ENCODE measurements around the gene ACTL8.

GRCh38 chr1:17870679-17871078, 115.5 kb downstream of the ACTL8 start:
- TF ChIP-seq, protein P1, sequence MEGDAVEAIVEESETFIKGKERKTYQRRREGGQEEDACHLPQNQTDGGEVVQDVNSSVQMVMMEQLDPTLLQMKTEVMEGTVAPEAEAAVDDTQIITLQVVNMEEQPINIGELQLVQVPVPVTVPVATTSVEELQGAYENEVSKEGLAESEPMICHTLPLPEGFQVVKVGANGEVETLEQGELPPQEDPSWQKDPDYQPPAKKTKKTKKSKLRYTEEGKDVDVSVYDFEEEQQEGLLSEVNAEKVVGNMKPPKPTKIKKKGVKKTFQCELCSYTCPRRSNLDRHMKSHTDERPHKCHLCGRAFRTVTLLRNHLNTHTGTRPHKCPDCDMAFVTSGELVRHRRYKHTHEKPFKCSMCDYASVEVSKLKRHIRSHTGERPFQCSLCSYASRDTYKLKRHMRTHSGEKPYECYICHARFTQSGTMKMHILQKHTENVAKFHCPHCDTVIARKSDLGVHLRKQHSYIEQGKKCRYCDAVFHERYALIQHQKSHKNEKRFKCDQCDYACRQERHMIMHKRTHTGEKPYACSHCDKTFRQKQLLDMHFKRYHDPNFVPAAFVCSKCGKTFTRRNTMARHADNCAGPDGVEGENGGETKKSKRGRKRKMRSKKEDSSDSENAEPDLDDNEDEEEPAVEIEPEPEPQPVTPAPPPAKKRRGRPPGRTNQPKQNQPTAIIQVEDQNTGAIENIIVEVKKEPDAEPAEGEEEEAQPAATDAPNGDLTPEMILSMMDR (IDR thresholded peaks at IDR 0.05 in 4 of 5, conservative IDR thresholded peaks at IDR 0.05 in 1 of 5), result no peak
- no peak for TF ChIP-seq POLR2A (IDR thresholded peaks at IDR 0.05)
